Fibroblast of skin of left biceps (primary cell): ENCODE measurements around the gene SCAF4.
"Not testable (repeated sequence)": the region's sequence is repeated elsewhere in the genome, so short reads cannot be mapped to it uniquely, and the experiment has no call there.

Experiments used
- DNase-seq, 2 experiments: peaks; one replicate each; pipeline ENCODE4 v3.0.0-alpha.2; 2013; ENCODE audit warnings: low read depth in 2 of 2

SCAF4 gene

GRCh38 chr21:31650930-31651329 is 81.0 kb downstream of the SCAF4 start:
- DNase-seq = no peak

- no peak for DNase-seq
These were observed 84.3 kb downstream of the SCAF4 start for GRCh38 chr21:31647650-31648049.

- DNase-seq = no peak
These were observed 87.3 kb downstream of the SCAF4 start for GRCh38 chr21:31644643-31645042.

GRCh38 chr21:31641416-31641922 is 90.4 kb downstream of the SCAF4 start:
- DNase-seq = no peak

GRCh38 chr21:31636874-31637273 is 95.0 kb downstream of the SCAF4 start:
- no peak for DNase-seq

- DNase-seq = no peak
These were observed 96.9 kb downstream of the SCAF4 start for GRCh38 chr21:31634993-31635392.

GRCh38 chr21:31631881-31632280 is 100.0 kb downstream of the SCAF4 start:
- DNase-seq = not testable (repeated sequence)

GRCh38 chr21:31629972-31630711 is 101.8 kb downstream of the SCAF4 start:
- peak; percentile 86 to 88 for DNase-seq

- DNase-seq = no peak
These were observed 106.9 kb downstream of the SCAF4 start for GRCh38 chr21:31624961-31625491.

GRCh38 chr21:31624181-31624580 is 107.7 kb downstream of the SCAF4 start:
- no peak for DNase-seq

- DNase-seq = no peak
These were observed 108.3 kb downstream of the SCAF4 start for GRCh38 chr21:31623664-31624063.

- no peak for DNase-seq
These were observed 109.5 kb downstream of the SCAF4 start for GRCh38 chr21:31622397-31622796.
